ENCODE measurements around the gene DDX3X.
"Not testable (repeated sequence)": the region's sequence is repeated elsewhere in the genome, so short reads cannot be mapped to it uniquely, and the experiment has no call there.

The DDX3X gene

DNA sequence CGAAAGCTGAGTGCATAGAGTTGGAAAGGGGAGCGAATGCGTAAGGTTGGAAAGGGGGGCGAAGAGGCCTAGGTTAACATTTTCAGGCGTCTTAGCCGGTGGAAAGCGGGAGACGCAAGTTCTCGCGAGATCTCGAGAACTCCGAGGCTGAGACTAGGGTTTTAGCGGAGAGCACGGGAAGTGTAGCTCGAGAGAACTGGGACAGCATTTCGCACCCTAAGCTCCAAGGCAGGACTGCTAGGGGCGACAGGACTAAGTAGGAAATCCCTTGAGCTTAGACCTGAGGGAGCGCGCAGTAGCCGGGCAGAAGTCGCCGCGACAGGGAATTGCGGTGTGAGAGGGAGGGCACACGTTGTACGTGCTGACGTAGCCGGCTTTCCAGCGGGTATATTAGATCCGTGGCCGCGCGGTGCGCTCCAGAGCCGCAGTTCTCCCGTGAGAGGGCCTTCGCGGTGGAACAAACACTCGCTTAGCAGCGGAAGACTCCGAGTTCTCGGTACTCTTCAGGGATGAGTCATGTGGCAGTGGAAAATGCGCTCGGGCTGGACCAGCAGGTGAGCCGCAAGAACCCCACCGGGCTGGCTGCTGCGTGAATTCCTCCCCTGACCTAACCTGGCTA lies at the start of gene DDX3X:
TSS of gene DDX3X (plus strand) at position 419 of the 619 bp plus-strand sequence. CDS start at position 510, 91 bp downstream.
- peak; percentile 79 to 84 for DNase-seq

GRCh38 chrX:41285928-41286327 lies 48.0 kb upstream of the DDX3X start:
- not testable (repeated sequence) for DNase-seq

GRCh38 chrX:41288641-41289040 lies 45.3 kb upstream of the DDX3X start:
- no peak for DNase-seq

GRCh38 chrX:41289095-41289494 lies 44.9 kb upstream of the DDX3X start:
- DNase-seq = no peak

DNA sequence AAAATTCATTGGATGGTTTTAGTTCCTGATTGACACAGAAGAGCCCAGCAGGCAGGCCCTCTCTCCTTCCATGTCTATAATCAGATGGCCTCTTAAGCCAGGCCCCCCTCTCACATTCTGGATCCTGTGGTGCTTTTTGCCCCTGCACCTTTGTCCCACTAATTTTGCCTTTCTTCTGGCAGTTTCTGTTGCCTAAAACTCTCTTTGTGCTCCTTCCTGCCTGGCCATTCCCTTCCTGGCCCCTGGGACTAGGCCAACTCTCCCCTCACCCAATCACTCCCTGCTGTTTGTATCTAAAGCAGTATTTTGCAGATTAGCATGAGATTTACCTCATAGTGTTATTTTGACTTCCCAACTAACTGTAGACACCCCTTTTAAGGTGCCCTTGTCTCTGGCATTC lies 42.7 kb upstream of the DDX3X start:
- DNase-seq = no peak

DNA sequence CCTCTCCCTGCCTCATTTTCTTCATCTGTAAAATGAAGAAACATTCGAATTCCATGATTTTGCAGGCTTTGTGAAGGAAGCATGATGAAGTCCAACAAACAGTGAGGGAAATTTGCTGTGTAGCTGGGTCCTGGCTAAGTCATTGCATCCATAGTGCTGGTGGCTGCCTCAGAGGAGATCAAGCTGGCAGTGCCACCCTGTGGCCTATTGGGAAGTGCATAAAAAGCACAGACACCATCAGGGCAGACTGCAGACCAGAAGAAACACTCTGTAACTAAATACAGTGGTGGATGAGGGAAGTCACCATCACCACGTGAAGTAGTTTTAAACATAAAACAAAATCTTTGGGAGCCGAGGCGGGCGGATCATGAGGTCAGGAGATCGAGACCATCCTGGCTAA lies 40.7 kb upstream of the DDX3X start:
- peak in 1 of 2 experiments; percentile 3 for DNase-seq

DNA sequence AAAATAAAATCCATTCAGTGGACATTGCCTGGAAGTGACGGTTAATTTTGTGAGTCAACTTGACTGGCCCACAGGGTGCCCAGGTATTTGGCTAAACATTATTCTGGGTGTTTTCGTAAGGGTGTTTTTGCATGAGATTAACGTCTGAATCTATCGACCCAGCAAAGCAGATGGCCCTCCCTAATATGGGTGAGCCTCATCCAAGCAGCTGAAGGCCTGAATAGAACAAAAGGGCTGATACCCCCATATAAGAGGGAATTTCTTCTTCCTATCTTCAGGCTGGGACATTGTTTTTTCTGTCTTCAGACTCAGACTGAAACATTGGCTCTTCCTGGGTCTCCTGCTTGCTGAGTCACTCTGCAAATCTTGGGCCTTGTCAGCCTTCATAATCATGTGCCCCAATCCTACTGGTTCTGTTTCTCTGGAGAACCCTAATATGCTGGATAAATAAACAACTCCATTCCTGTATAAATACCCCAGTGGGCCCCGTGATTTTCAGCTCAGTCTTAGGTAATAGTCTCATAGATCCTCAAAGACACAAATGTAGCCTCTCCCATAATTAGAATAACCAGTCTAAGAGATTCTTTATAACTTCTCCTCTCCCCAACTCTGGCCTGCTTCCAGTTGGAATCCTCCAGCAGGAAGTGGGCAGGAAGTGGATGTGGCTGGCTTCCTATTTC lies 33.1 kb upstream of the DDX3X start:
- DNase-seq = no peak

- no peak for DNase-seq
Observed at GRCh38 chrX:41301438-41301824, 32.5 kb upstream of the DDX3X start.

DNA sequence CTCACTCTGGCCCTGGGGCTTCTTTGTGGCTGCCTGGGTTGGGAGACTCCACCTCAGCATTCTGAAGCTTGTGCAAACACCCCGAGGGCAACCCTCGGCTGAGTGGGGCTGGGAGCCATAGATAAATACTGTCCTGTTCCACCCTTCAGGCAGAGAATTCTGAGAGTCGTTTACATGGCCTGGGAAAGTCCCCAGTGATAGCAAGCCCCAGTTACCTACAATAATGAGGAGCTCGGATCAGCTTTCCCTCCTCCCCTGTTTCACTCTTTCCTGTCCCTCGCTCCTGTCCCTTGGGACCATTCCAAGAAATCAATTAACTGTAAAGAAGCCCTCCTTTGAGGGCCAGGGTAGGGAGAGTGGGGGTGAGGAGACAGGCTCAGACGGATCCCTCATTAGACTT lies 31.6 kb upstream of the DDX3X start:
- no peak for DNase-seq

GRCh38 chrX:41303013-41303412 lies 30.9 kb upstream of the DDX3X start:
- no peak for DNase-seq

DNA sequence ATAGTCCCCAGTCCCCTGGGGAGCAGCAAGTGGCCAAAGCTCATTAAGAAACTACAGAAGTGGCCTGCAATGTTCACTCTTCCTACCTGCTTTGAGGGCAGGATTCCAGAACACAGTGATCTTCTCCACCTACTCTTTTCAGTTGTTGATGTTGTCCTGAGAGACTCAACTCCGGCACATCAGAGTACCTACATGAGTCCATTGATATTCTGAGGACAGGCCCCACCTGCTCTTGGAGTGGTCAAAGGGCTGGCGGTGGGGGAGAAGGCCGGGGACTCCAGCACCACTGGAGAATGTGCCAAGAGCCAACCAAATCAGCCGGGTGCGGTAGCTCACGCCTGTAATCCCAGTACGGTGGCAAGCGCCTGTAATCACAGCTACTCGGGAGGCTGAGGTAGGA lies 29.8 kb upstream of the DDX3X start:
- DNase-seq = no peak

- DNase-seq = no peak
Observed at GRCh38 chrX:41308884-41309647, 24.9 kb upstream of the DDX3X start.

- DNase-seq = no peak
Observed at GRCh38 chrX:41312786-41313185, 21.2 kb upstream of the DDX3X start.

DNA sequence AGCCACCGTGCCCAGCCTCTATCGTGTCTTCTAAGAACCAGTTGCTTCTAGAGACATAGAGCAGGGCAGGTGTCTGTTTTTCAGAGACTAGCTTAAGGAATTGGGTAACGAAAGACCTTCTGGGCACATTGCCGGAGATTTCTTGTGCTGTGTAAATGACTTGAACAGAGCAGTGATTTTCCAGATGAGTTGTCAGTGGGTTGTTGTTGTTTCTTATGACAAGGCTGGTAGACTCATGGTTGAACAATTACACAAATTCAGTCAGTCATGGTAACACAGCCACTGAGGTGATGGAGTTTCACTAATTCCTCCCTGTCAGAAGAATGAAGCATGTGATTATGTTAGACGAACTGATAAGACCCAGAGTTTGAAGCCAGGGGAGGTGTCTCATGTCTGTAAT lies 20.5 kb upstream of the DDX3X start:
- DNase-seq = no peak

DNA sequence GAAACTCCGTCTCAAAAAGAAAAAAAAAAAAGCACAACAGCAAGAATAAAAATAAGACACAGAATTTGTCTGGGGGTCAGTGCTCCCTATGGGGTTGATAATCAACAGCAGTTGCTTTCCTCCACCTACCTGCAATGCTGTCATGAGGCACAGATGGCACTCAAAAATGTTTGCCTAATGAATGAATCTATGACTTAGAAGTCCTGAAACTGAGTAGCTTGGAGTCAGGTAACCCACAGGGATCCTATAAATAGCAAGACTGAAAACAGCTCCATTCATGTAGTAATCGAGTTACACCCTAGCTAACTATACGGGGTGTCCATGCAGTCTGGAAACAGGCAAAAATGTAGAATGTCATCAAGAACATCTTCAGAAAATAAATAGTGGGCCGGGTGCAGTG lies 19.8 kb upstream of the DDX3X start:
- no peak for DNase-seq

- no peak for DNase-seq
Observed at GRCh38 chrX:41314881-41315280, 19.1 kb upstream of the DDX3X start.

DNA sequence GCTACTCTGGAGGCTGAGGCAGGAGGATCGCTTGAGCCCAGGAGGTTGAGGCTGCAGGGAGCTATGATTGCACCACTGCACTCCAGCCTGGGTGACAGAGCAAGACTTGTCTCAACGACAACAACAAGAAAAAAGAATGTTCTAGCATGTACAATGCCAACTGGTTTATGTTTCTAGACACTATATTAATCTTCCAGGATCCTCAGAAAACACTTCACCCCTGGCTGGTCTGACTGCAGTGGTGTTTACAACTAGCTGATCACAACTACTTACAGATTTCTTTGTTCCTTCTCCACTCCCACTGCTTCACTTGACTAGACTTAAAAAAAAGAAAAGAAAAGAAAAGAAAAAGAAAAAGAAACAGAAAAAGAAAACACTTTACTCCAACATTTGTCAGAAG lies 17.7 kb upstream of the DDX3X start:
- DNase-seq = not testable (repeated sequence)

DNA sequence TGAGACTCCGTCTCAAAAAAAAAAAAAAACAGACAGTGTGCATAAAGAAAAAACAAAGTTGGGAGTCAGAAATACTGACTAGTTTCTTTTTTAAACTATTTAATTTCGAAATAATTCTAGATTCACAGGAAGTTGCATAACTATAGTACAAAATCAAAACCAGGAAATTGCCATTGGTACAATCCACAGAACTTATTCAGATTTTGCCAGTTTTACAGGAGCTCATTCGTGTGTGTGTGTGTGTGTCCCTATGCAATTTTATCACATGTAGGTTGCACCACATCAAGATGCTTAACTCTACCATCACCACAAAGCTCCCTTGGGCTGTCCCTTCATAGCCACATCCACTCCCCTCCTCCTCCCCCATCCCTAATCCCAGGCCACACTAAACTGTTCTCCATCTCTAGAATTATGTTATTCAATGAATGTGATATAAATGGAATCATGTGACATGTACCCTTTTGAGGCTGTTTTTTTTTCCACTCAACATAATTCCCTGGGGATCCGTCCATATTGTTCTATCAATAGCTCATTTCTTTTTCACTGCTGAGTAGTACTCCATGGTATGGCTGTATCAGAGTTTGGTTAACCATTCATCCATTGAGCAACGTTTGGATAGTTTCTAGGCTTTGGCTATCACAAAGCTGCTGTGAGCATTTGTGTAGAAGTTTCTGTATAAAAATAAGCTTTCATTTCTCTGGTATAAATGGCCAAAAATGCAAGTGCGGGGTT lies 16.3 kb upstream of the DDX3X start:
- DNase-seq = no peak

- no peak for DNase-seq
Observed at GRCh38 chrX:41320393-41320792, 13.6 kb upstream of the DDX3X start.

DNA sequence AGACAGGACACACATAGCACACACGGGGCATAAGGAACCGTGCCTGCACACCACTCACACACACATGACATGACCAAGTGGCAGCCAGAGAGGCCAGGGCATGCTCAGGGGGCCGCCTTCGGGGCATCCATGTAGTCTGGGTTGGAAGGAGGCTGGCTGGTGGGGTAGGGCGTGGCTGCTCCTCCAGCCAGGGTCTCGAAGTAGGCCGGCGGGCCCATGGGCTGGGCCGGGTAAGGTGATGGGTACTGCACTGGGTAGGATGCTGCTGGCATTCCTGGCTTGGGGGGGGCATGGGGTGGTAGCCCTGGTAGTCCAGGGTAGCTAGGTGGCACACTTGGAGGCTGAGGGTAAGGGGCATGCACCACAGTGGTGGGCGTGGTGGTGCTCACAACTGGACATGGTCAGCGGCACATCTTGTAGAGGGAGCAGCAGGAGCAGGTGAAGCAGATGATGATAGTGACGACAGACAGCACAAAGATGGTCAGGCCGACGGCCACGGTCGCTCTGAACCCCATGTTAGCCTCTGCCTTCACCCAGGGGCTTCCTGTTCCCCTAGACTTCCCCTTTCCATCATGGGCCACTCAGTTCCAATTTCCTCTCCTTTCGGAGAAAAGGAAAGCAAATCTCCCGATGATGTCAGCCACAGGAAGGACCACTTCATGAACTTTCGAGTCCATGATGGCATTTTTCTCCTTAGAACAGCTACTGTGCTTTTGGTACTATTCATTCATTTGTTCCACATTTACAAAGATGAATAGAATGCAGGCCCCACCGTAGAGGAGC lies 10.9 kb upstream of the DDX3X start:
- DNase-seq = no peak

DNA sequence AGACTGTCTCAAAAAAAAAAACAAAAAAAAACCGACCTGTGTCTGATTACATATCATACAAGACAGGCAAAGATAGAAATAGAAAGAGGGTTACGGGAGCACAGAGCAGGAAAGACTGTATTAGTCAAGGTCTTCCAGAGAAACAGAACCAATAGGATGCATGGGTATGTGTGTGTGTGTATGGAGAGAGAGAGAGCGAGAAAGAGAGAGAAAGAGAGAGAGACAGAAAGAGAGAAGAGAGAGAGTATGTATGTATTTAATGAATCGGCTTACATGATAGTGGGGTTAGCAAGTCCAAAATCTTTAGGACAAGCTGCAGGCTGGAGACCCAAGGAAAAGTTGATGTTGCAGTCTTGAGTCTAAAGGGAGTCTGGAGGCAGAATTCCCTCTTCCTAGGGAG lies 7.5 kb upstream of the DDX3X start:
- DNase-seq = no peak

DNA sequence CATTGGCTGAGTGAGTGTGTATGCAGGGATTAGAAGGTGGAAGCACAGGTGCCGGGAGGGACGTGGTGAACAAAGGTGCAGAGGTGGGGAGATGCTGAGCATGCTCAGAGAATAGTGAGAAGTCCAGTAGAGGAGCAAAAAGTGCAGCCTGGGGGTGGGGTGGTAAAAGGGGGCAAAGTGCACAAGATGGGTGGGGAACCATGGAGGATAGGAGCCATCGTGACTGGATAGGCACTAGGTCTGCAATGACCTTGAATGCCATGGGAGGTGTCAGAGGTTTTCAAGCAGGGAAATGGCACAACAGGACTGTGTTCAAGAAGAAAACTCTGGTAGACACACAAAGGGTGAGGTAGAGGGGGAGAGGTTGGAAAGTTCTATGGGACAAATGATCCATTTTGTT lies 6.6 kb upstream of the DDX3X start:
- no peak for DNase-seq

- no peak for DNase-seq
Observed at GRCh38 chrX:41329101-41329500, 4.9 kb upstream of the DDX3X start.

All from activated CD4-positive, alpha-beta T cell treated with anti-CD3 and anti-CD28 coated beads, Interleukin-2, amount 50 U/mL, for 48 hours (primary cell).